Measurements from ENCODE around the gene A3GALT2. TPM values are rescaled to one million over a fixed set of nuclear protein-coding genes. Genes with fewer than 3 reads are reported as not detected.

The A3GALT2 gene
- total RNA-seq, 1 experiment from 2014 or later = not detected

DNA sequence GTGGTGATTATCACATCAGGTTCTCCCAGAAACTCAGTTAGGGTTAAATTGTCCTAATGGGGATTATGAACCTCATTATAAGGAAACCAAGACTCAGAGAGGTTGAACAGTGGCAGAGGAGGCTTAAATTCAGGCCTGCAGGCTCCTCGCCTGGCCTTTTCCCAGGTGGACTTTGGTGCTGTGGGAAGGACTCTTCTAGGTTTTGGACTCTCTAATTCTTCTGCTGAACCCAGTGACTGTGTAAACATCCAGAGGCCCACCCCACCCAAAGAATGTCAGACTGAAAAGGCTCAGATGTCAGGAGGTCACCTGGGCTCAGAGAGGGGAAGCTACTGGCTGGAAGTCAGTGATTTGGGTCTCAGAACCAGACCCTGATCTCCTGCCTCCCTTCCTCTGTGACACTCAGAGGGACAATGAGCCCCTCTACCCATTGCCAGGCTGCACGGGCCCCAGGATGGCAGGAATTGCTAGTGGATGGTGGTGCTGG lies 62.1 kb downstream of the A3GALT2 start:
- TF ChIP-seq POLR2AphosphoS5 (IDR thresholded peaks at IDR 0.05; ENCODE audit: low read depth, low read length) (no peak), SIN3A (IDR thresholded peaks at IDR 0.05; ENCODE audit: borderline replicate concordance, insufficient read depth, low read depth, low read length) (no peak), TCF7L2 (IDR thresholded peaks at IDR 0.05; ENCODE audit: low read depth, low read length) (no peak)
- TF ChIP-seq, protein P1, sequence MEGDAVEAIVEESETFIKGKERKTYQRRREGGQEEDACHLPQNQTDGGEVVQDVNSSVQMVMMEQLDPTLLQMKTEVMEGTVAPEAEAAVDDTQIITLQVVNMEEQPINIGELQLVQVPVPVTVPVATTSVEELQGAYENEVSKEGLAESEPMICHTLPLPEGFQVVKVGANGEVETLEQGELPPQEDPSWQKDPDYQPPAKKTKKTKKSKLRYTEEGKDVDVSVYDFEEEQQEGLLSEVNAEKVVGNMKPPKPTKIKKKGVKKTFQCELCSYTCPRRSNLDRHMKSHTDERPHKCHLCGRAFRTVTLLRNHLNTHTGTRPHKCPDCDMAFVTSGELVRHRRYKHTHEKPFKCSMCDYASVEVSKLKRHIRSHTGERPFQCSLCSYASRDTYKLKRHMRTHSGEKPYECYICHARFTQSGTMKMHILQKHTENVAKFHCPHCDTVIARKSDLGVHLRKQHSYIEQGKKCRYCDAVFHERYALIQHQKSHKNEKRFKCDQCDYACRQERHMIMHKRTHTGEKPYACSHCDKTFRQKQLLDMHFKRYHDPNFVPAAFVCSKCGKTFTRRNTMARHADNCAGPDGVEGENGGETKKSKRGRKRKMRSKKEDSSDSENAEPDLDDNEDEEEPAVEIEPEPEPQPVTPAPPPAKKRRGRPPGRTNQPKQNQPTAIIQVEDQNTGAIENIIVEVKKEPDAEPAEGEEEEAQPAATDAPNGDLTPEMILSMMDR (IDR thresholded peaks at IDR 0.05) = no peak
- TF ChIP-seq, protein P2, sequence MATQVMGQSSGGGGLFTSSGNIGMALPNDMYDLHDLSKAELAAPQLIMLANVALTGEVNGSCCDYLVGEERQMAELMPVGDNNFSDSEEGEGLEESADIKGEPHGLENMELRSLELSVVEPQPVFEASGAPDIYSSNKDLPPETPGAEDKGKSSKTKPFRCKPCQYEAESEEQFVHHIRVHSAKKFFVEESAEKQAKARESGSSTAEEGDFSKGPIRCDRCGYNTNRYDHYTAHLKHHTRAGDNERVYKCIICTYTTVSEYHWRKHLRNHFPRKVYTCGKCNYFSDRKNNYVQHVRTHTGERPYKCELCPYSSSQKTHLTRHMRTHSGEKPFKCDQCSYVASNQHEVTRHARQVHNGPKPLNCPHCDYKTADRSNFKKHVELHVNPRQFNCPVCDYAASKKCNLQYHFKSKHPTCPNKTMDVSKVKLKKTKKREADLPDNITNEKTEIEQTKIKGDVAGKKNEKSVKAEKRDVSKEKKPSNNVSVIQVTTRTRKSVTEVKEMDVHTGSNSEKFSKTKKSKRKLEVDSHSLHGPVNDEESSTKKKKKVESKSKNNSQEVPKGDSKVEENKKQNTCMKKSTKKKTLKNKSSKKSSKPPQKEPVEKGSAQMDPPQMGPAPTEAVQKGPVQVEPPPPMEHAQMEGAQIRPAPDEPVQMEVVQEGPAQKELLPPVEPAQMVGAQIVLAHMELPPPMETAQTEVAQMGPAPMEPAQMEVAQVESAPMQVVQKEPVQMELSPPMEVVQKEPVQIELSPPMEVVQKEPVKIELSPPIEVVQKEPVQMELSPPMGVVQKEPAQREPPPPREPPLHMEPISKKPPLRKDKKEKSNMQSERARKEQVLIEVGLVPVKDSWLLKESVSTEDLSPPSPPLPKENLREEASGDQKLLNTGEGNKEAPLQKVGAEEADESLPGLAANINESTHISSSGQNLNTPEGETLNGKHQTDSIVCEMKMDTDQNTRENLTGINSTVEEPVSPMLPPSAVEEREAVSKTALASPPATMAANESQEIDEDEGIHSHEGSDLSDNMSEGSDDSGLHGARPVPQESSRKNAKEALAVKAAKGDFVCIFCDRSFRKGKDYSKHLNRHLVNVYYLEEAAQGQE (IDR thresholded peaks at IDR 0.05; ENCODE audit: insufficient read depth in 1 of 2, low read depth in 2 of 2, low read length in 1 of 2) = no peak
- TSS peak; percentile 18 for BruUV-seq (replicated peaks)
- CTCF ChIA-PET = no interaction called here
- Histone ChIP-seq H3K4me3 (ENCODE audit: low read depth in 2 of 2, low read length in 2 of 2) (no peak overlapping the region), H3K9me3 (ENCODE audit: control insufficient read depth, insufficient read depth, low read depth, low read length) (no peaks in the 10 kb centered on the region), H3K4me1 (ENCODE audit: control insufficient read depth, insufficient read depth, low read length) (peaks cover 11% of the 10 kb centered on the region), H3K27me3 (ENCODE audit: control insufficient read depth, insufficient read depth, low read length) (no peaks in the 10 kb centered on the region), H3K36me3 (ENCODE audit: control insufficient read depth, insufficient read depth, low read length) (no peaks in the 10 kb centered on the region), H3K27ac (ENCODE audit: low read length) (no peak overlapping the region)
- POLR2A ChIA-PET = no interaction called here
- DNase-seq (ENCODE audit: low read depth, low spot score) (no peak), ATAC-seq (no peak)
- intact Hi-C loops (cut with micrococcal nuclease; ENCODE audit: unreplicated experiment) (no loop called here), in situ Hi-C loops (cut with HindIII; ENCODE audit: low pct_unique_long_range_greater_than_20kb, low sequenced_read_pairs) (no loop called here)

DNA sequence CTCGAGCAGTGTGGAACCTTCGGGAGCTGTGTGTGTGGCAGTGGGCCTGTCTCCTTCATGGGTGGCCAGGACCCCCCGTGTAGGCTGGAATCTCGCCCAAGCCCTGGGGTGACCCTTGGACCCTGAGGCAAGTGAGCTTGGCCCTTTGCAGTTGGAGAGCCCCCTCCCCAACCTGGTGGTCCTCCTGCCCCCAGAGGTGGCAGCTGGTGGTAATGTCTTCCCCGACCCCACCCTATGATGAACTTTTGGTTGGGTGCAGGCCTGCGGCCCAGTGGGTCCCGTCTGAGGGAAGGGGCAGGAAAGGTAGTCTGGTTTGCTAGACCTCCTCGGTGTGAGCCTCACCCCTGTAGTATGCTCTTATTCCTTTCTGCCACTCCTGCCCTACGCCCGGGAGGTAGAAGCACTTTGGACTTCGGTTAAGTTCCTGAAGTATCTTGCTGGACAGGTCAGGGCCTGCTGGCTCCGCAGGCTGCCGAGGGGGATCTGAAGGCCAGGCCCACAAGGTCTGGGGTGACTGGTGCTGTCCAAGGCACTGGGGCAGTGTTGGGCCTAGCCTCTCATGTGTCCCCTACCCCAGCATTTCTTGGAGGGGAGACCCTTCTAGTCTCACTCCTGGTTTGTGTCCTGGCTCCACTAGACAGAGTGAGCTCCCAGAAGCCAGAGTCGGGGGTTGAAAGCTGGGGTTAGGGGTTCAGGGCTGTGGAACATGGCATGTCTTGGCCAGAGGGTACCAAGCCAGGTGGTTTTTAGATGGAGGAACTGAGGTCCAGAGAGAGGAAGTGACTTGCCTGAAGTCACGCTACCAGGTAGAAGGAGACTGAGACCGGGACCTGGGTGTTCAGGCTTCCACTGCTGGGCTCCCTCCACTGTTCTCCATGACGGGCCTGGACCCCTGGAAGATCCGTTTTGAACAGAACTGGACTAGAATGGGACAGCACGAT lies 62.9 kb downstream of the A3GALT2 start:
- Histone ChIP-seq H3K27me3 (ENCODE audit: control insufficient read depth, insufficient read depth, low read length) (no peaks in the 10 kb centered on the region), H3K4me3 (ENCODE audit: low read depth in 2 of 2, low read length in 2 of 2) (peak overlapping the region; percentile 67 to 77), H3K27ac (ENCODE audit: low read length) (peak overlapping the region; percentile 29; the same call in 1 of the 2 replicates), H3K4me1 (ENCODE audit: control insufficient read depth, insufficient read depth, low read length) (peaks cover 11% of the 10 kb centered on the region), H3K36me3 (ENCODE audit: control insufficient read depth, insufficient read depth, low read length) (no peaks in the 10 kb centered on the region), H3K9me3 (ENCODE audit: control insufficient read depth, insufficient read depth, low read depth, low read length) (no peaks in the 10 kb centered on the region)
- ATAC-seq (no peak), DNase-seq (ENCODE audit: low read depth, low spot score) (no peak)
- in situ Hi-C loops (cut with HindIII; ENCODE audit: low pct_unique_long_range_greater_than_20kb, low sequenced_read_pairs) = no loop called here
- POLR2A ChIA-PET = no interaction called here
- no TSS peak for BruUV-seq (replicated peaks)
- CTCF ChIA-PET = interaction anchor here (0.5 to 0.6 kb wide), 2 partner anchors 158 to 239 kb away, joined by 3 read pairs; no protein-coding TSS in a partner anchor
- TF ChIP-seq POLR2AphosphoS5 (IDR thresholded peaks at IDR 0.05; ENCODE audit: low read depth, low read length) (no peak), SIN3A (IDR thresholded peaks at IDR 0.05; ENCODE audit: borderline replicate concordance, insufficient read depth, low read depth, low read length) (no peak)
- TF ChIP-seq, protein P2 (IDR thresholded peaks at IDR 0.05; ENCODE audit: insufficient read depth in 1 of 2, low read depth in 2 of 2, low read length in 1 of 2) = no peak
- intact Hi-C loops (cut with micrococcal nuclease; ENCODE audit: unreplicated experiment) = no loop called here
